WTC11 (cell line): ENCODE measurements around the gene MAEA. TPM values are rescaled to one million over a fixed set of nuclear protein-coding genes. Genes with fewer than 3 reads are reported as not detected.

ENCODE experiments used
- CREB1 ChIP-seq: sonication (generic); formaldehyde crosslinking; IDR thresholded peaks from 2 replicates; pipeline ENCODE4 v1.8.0; 2023; ENCODE audit warnings: mild to moderate bottlenecking, missing genetic modification reagents
- CREM ChIP-seq: sonication (generic); formaldehyde crosslinking; IDR thresholded peaks from 2 replicates; pipeline ENCODE4 v1.8.1; 2022; ENCODE audit warnings: mild to moderate bottlenecking, missing genetic modification reagents, moderate library complexity
- ELF4 ChIP-seq: sonication (generic); formaldehyde crosslinking; IDR thresholded peaks from 2 replicates; pipeline ENCODE4 v1.8.1; 2022; ENCODE audit warnings: low read depth, mild to moderate bottlenecking, moderate library complexity, missing genetic modification reagents
- ESRRA ChIP-seq: sonication (generic); formaldehyde crosslinking; IDR thresholded peaks from 2 replicates; pipeline ENCODE4 v1.8.1; 2022; ENCODE audit warnings: mild to moderate bottlenecking, missing genetic modification reagents, borderline replicate concordance
- FOXJ3 ChIP-seq: sonication (generic); formaldehyde crosslinking; IDR thresholded peaks from 2 replicates; pipeline ENCODE4 v1.9.0; 2021; ENCODE audit warnings: missing genetic modification reagents, mild to moderate bottlenecking, borderline replicate concordance
- FOXP1 ChIP-seq: sonication (generic); formaldehyde crosslinking; IDR thresholded peaks from 2 replicates; pipeline ENCODE4 v1.8.0; 2022; ENCODE audit warnings: missing genetic modification reagents, mild to moderate bottlenecking, moderate library complexity, borderline replicate concordance
- GRHL2 ChIP-seq: fragments of 250-450 bp; sonication (Bioruptor Pico); IDR thresholded peaks from 2 replicates; pipeline ENCODE4 v1.8.0; 2022; ENCODE audit warnings: mild to moderate bottlenecking, moderate library complexity; ENCODE audit not compliant: insufficient replicate concordance, severe bottlenecking
- JAZF1 ChIP-seq: fragments of 250-450 bp; sonication (Bioruptor Pico); IDR thresholded peaks from 2 replicates; pipeline ENCODE4 v1.9.0; 2021; ENCODE audit warnings: moderate library complexity, mild to moderate bottlenecking, inconsistent platforms
- MYBL2 ChIP-seq: sonication (generic); formaldehyde crosslinking; IDR thresholded peaks from 2 replicates; pipeline ENCODE4 v1.8.1; 2023; ENCODE audit warnings: mild to moderate bottlenecking, moderate library complexity, missing genetic modification reagents
- PRRX2 ChIP-seq: fragments of 250-450 bp; sonication (Bioruptor Pico); IDR thresholded peaks from 2 replicates; pipeline ENCODE4 v1.8.0; 2021; ENCODE audit warnings: mild to moderate bottlenecking
- SMAD4 ChIP-seq: sonication (generic); formaldehyde crosslinking; IDR thresholded peaks from 2 replicates; pipeline ENCODE4 v1.8.0; 2022; ENCODE audit warnings: mild to moderate bottlenecking, missing genetic modification reagents
- TCF7 ChIP-seq: sonication (generic); formaldehyde crosslinking; IDR thresholded peaks from 2 replicates; pipeline ENCODE4 v1.8.0; 2022; ENCODE audit warnings: mild to moderate bottlenecking, low read depth, missing genetic modification reagents, moderate library complexity
- TP53 ChIP-seq: sonication (generic); formaldehyde crosslinking; IDR thresholded peaks from 2 replicates; pipeline ENCODE4 v1.8.1; 2023; ENCODE audit warnings: mild to moderate bottlenecking, missing genetic modification reagents
- ZNF121 ChIP-seq: sonication (generic); formaldehyde crosslinking; IDR thresholded peaks from 2 replicates; pipeline ENCODE4 v1.8.0; 2023; ENCODE audit warnings: missing genetic modification reagents
- ZNF219 ChIP-seq: sonication (generic); formaldehyde crosslinking; IDR thresholded peaks from 2 replicates; pipeline ENCODE4 v1.8.0; 2023; ENCODE audit warnings: missing genetic modification reagents, mild to moderate bottlenecking, borderline replicate concordance
- ZNF263 ChIP-seq: sonication (generic); formaldehyde crosslinking; IDR thresholded peaks from 2 replicates; pipeline ENCODE4 v1.8.1; 2022; ENCODE audit warnings: low read depth, mild to moderate bottlenecking, moderate library complexity, missing genetic modification reagents
- ZNF671 ChIP-seq: fragments of 250-450 bp; sonication (Bioruptor Pico); IDR thresholded peaks from 2 replicates; pipeline ENCODE4 v1.8.0; 2021; ENCODE audit warnings: mild to moderate bottlenecking
- total RNA-seq: library from RNA; stranded (reverse); gene quantifications from 3 replicates; pipeline ENCODE4 v1.2.3, GENCODE V29; 2021
- TF ChIP-seq, protein P1 (sequence below): sonication (generic); formaldehyde crosslinking; IDR thresholded peaks from 2 replicates; pipeline ENCODE4 v1.8.0; 2023; ENCODE audit warnings: missing genetic modification reagents, mild to moderate bottlenecking, borderline replicate concordance
- TF ChIP-seq, protein P2 (sequence below): sonication (generic); formaldehyde crosslinking; conservative IDR thresholded peaks from 2 replicates; pipeline ENCODE4 v1.8.1; 2022; ENCODE audit warnings: mild to moderate bottlenecking, missing genetic modification reagents
- TF ChIP-seq, protein P3 (sequence below): sonication (generic); formaldehyde crosslinking; IDR thresholded peaks from 2 replicates; pipeline ENCODE4 v1.8.1; 2023; ENCODE audit warnings: mild to moderate bottlenecking, missing genetic modification reagents, borderline replicate concordance
- TF ChIP-seq, protein P4 (sequence below): sonication (generic); formaldehyde crosslinking; IDR thresholded peaks from 2 replicates; pipeline ENCODE4 v1.8.1; 2022; ENCODE audit warnings: mild to moderate bottlenecking, missing genetic modification reagents, moderate library complexity, borderline replicate concordance
- TF ChIP-seq, protein P5 (sequence below): sonication (generic); formaldehyde crosslinking; IDR thresholded peaks from 2 replicates; pipeline ENCODE4 v1.8.0; 2023; ENCODE audit warnings: mild to moderate bottlenecking, missing genetic modification reagents
- TF ChIP-seq, protein P6 (sequence below): sonication (generic); formaldehyde crosslinking; IDR thresholded peaks from 2 replicates; pipeline ENCODE4 v1.8.1; 2022; ENCODE audit warnings: mild to moderate bottlenecking, moderate library complexity, missing genetic modification reagents
- TF ChIP-seq, protein P7 (sequence below): fragments of 250-450 bp; sonication (Bioruptor Pico); IDR thresholded peaks from 2 replicates; pipeline ENCODE4 v1.9.0; 2021; ENCODE audit warnings: mild to moderate bottlenecking

MAEA gene
- total RNA-seq, 1 experiment from 2014 or later = 86.9 TPM

DNA sequence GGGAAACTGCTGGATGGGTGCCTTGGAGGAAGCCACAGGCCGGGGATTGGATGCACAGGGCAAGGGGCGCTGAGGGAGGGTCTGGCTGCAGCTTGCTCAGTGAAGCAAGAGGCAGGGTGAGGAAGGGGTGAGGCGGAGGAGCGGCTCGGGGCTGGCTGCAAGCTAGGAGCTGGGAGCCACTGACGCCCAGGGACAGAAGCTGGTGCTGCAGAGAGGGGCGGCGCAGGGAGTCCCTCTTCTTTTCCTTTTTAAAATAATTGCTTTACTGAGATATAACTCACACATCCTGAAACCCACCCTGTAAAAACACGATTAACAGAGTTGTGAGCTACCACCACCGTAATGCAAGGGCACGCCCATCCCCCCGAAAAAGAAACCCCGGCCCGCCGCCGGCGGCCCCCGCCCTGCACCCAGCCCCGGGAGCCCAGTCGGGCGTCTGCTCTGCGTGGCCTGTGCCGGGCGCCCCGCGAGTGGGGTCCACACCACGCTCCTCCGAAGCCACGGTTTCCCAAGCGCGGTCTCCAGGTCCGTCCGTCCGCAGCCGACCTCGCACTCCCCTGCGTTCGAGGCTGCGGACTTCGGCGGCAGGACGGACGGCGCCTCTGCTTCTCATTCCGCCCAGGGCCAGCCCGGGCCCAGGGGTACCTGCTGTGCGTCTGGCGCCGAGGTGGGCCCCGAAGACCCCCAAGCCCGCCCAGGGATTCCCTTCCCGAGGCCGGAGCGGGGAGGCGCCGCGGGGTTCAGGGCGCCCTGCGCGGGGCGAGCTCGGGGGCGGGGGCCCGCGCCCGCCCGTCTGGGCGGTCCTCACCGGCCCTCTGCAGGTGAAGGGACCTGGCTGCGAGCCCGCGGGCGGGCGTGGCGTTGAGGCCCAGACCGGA, 56.5 kb downstream of the MAEA start (continued):
- TF ChIP-seq, protein P1, sequence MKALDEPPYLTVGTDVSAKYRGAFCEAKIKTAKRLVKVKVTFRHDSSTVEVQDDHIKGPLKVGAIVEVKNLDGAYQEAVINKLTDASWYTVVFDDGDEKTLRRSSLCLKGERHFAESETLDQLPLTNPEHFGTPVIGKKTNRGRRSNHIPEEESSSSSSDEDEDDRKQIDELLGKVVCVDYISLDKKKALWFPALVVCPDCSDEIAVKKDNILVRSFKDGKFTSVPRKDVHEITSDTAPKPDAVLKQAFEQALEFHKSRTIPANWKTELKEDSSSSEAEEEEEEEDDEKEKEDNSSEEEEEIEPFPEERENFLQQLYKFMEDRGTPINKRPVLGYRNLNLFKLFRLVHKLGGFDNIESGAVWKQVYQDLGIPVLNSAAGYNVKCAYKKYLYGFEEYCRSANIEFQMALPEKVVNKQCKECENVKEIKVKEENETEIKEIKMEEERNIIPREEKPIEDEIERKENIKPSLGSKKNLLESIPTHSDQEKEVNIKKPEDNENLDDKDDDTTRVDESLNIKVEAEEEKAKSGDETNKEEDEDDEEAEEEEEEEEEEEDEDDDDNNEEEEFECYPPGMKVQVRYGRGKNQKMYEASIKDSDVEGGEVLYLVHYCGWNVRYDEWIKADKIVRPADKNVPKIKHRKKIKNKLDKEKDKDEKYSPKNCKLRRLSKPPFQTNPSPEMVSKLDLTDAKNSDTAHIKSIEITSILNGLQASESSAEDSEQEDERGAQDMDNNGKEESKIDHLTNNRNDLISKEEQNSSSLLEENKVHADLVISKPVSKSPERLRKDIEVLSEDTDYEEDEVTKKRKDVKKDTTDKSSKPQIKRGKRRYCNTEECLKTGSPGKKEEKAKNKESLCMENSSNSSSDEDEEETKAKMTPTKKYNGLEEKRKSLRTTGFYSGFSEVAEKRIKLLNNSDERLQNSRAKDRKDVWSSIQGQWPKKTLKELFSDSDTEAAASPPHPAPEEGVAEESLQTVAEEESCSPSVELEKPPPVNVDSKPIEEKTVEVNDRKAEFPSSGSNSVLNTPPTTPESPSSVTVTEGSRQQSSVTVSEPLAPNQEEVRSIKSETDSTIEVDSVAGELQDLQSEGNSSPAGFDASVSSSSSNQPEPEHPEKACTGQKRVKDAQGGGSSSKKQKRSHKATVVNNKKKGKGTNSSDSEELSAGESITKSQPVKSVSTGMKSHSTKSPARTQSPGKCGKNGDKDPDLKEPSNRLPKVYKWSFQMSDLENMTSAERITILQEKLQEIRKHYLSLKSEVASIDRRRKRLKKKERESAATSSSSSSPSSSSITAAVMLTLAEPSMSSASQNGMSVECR (CRISPR knock-in tag) = no peak
- TF ChIP-seq TCF7 (CRISPR knock-in tag) (0 out of 2 replicates have a peak, but pooled peaks have one; percentile 41), FOXJ3 (CRISPR knock-in tag) (no peak), ZNF219 (CRISPR knock-in tag) (no peak), ZNF121 (CRISPR knock-in tag) (no peak), GRHL2 (CRISPR knock-in tag) (no peak), ZNF671 (CRISPR knock-in tag) (no peak), TP53 (CRISPR knock-in tag) (peak; percentile 40; the same call in 1 of the 2 replicates), ELF4 (0 out of 2 replicates have a peak, but pooled peaks have one; percentile 54), ZNF263 (CRISPR knock-in tag) (no peak), CREM (CRISPR knock-in tag) (no peak), CREB1 (0 out of 2 replicates have a peak, but pooled peaks have one; percentile 40), PRRX2 (no peak), MYBL2 (CRISPR knock-in tag) (no peak), SMAD4 (CRISPR knock-in tag) (0 out of 2 replicates have a peak, but pooled peaks have one; percentile 55), JAZF1 (CRISPR knock-in tag) (no peak), FOXP1 (CRISPR knock-in tag) (no peak; the same call in 1 of the 2 replicates), ESRRA (CRISPR knock-in tag) (0 out of 2 replicates have a peak, but pooled peaks have one; percentile 50)
- TF ChIP-seq, protein P2, sequence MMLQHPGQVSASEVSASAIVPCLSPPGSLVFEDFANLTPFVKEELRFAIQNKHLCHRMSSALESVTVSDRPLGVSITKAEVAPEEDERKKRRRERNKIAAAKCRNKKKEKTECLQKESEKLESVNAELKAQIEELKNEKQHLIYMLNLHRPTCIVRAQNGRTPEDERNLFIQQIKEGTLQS (CRISPR knock-in tag) = no peak
- TF ChIP-seq, protein P3, sequence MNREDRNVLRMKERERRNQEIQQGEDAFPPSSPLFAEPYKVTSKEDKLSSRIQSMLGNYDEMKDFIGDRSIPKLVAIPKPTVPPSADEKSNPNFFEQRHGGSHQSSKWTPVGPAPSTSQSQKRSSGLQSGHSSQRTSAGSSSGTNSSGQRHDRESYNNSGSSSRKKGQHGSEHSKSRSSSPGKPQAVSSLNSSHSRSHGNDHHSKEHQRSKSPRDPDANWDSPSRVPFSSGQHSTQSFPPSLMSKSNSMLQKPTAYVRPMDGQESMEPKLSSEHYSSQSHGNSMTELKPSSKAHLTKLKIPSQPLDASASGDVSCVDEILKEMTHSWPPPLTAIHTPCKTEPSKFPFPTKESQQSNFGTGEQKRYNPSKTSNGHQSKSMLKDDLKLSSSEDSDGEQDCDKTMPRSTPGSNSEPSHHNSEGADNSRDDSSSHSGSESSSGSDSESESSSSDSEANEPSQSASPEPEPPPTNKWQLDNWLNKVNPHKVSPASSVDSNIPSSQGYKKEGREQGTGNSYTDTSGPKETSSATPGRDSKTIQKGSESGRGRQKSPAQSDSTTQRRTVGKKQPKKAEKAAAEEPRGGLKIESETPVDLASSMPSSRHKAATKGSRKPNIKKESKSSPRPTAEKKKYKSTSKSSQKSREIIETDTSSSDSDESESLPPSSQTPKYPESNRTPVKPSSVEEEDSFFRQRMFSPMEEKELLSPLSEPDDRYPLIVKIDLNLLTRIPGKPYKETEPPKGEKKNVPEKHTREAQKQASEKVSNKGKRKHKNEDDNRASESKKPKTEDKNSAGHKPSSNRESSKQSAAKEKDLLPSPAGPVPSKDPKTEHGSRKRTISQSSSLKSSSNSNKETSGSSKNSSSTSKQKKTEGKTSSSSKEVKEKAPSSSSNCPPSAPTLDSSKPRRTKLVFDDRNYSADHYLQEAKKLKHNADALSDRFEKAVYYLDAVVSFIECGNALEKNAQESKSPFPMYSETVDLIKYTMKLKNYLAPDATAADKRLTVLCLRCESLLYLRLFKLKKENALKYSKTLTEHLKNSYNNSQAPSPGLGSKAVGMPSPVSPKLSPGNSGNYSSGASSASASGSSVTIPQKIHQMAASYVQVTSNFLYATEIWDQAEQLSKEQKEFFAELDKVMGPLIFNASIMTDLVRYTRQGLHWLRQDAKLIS (CRISPR knock-in tag) = no peak
- TF ChIP-seq, protein P4, sequence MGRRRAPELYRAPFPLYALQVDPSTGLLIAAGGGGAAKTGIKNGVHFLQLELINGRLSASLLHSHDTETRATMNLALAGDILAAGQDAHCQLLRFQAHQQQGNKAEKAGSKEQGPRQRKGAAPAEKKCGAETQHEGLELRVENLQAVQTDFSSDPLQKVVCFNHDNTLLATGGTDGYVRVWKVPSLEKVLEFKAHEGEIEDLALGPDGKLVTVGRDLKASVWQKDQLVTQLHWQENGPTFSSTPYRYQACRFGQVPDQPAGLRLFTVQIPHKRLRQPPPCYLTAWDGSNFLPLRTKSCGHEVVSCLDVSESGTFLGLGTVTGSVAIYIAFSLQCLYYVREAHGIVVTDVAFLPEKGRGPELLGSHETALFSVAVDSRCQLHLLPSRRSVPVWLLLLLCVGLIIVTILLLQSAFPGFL (CRISPR knock-in tag) = no peak
- TF ChIP-seq, protein P5, sequence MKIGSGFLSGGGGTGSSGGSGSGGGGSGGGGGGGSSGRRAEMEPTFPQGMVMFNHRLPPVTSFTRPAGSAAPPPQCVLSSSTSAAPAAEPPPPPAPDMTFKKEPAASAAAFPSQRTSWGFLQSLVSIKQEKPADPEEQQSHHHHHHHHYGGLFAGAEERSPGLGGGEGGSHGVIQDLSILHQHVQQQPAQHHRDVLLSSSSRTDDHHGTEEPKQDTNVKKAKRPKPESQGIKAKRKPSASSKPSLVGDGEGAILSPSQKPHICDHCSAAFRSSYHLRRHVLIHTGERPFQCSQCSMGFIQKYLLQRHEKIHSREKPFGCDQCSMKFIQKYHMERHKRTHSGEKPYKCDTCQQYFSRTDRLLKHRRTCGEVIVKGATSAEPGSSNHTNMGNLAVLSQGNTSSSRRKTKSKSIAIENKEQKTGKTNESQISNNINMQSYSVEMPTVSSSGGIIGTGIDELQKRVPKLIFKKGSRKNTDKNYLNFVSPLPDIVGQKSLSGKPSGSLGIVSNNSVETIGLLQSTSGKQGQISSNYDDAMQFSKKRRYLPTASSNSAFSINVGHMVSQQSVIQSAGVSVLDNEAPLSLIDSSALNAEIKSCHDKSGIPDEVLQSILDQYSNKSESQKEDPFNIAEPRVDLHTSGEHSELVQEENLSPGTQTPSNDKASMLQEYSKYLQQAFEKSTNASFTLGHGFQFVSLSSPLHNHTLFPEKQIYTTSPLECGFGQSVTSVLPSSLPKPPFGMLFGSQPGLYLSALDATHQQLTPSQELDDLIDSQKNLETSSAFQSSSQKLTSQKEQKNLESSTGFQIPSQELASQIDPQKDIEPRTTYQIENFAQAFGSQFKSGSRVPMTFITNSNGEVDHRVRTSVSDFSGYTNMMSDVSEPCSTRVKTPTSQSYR (CRISPR knock-in tag) = no peak
- TF ChIP-seq, protein P6, sequence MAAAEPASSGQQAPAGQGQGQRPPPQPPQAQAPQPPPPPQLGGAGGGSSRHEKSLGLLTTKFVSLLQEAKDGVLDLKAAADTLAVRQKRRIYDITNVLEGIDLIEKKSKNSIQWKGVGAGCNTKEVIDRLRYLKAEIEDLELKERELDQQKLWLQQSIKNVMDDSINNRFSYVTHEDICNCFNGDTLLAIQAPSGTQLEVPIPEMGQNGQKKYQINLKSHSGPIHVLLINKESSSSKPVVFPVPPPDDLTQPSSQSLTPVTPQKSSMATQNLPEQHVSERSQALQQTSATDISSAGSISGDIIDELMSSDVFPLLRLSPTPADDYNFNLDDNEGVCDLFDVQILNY (CRISPR knock-in tag) = peak; percentile 39; the same call in 1 of the 2 replicates
- TF ChIP-seq, protein P7, sequence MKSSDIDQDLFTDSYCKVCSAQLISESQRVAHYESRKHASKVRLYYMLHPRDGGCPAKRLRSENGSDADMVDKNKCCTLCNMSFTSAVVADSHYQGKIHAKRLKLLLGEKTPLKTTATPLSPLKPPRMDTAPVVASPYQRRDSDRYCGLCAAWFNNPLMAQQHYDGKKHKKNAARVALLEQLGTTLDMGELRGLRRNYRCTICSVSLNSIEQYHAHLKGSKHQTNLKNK = no peak
